ENCODE data around the gene VMAC. TPM values are rescaled to one million over a fixed set of nuclear protein-coding genes. Genes with fewer than 3 reads are reported as not detected.

VMAC gene
- total RNA-seq, 2 experiments from 2014 or later = 23.4 to 25.3 TPM

DNA sequence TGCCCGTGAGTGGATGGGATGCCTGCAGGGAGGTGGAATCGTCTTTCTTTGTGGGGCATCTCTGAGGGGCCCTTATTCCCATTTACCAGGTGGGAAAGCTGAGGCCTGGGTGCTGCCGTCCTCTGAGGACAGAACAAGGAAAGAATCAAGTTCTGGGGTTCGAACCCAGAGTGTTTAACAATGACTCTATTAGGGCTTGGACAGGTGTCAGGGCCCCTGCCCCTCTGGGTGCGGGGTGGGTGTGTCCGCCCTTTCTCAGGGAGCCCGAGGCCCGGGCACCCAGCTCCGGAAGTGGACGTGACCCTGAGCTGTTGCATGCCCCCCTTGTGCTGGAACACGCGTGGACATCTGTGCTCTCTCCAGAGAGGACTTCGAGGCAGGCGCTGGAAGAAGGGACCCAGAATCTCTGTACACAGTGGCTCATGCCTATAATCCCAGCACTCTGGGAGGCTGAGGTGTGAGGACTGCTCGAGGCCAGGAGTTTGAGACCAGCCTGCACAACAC, 11.8 kb upstream of the VMAC start:
- ATAC-seq (ENCODE audit: poor library complexity) (no peak), DNase-seq (peak in 1 of 14 experiments; percentile 12)
- no peak overlapping the region for H3K4me3 ChIP-seq (ENCODE audit: low read length)
- Mint-ChIP-seq H3K27me3 (peaks cover 12% of the 10 kb centered on the region), H3K4me1 (ENCODE audit: low read depth) (no peaks in the 10 kb centered on the region), H3K4me3 (no peak overlapping the region), H3K27ac (no peak overlapping the region), H3K9me3 (no peaks in the 10 kb centered on the region), H3K36me3 (ENCODE audit: low read depth) (peaks cover 14% of the 10 kb centered on the region)
- H3K27me3 ChIP-seq (ENCODE audit: control insufficient read depth in 1 of 2, insufficient read depth in 2 of 2, low read length in 2 of 2) = no peaks in the 10 kb centered on the region
- ChIA-PET POLR2A (interaction anchor here (1.0 to 2.1 kb wide), 3 partner anchors 11 to 88 kb away, joined by 3 to 10 read pairs (median 5); partner anchors contain the start of genes NDUFA11 and VMAC), CTCF (interaction anchor here (3.0 kb wide), 1 partner anchor 89 kb away, joined by 9 read pairs; no protein-coding TSS in a partner anchor)
- peaks cover 10% of the 10 kb centered on the region for H3K4me1 ChIP-seq (ENCODE audit: insufficient read depth, low read length)
- no peak overlapping the region for H3K27ac ChIP-seq (ENCODE audit: low read depth in 1 of 2, low read length in 2 of 2)
- H3K36me3 ChIP-seq (ENCODE audit: insufficient read depth, low read length) = peaks cover 28% of the 10 kb centered on the region
- intact Hi-C loops (cut with DNase I, micrococcal nuclease) = loop anchor here in 1 of 2 experiments (1.0 to 2.0 kb wide), 2 partner anchors 20 to 86 kb away; no protein-coding TSS in a partner anchor
- TF ChIP-seq, protein P1, sequence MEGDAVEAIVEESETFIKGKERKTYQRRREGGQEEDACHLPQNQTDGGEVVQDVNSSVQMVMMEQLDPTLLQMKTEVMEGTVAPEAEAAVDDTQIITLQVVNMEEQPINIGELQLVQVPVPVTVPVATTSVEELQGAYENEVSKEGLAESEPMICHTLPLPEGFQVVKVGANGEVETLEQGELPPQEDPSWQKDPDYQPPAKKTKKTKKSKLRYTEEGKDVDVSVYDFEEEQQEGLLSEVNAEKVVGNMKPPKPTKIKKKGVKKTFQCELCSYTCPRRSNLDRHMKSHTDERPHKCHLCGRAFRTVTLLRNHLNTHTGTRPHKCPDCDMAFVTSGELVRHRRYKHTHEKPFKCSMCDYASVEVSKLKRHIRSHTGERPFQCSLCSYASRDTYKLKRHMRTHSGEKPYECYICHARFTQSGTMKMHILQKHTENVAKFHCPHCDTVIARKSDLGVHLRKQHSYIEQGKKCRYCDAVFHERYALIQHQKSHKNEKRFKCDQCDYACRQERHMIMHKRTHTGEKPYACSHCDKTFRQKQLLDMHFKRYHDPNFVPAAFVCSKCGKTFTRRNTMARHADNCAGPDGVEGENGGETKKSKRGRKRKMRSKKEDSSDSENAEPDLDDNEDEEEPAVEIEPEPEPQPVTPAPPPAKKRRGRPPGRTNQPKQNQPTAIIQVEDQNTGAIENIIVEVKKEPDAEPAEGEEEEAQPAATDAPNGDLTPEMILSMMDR (IDR thresholded peaks at IDR 0.05) = no peak
- peaks cover 0 to 7% of the 10 kb centered on the region in 2 experiments for H3K9me3 ChIP-seq (ENCODE audit: control insufficient read depth in 1 of 2, insufficient read depth in 1 of 2, low read length in 2 of 2)

DNA sequence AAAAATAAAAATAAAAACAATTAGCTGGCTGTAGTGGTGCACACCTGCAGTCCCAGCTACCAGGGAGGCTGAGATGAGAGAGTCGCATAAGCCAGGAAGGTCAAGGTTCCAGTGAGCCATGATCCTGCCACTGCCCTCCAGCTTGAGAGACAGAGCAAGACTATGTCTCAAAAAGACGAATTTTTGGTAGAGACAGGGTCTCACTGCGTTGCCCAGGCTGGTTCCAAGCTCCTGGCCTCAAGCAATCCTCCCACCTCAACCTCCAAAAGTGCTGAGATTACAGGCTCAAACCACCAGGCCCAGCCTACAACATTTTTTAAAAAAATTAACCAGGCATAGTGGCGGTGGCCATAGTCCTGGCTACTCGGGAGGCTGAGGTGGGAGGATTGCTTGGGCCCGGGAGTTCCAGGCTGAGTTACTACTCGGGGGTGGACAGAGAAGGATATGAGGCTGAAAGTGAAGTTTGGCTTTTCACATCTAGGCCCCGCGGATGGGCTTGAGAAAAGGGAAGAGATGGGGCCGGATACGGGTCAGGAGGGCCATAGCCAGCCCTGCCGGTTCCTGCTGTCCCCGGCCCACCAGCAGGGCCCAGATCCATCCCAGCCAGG, 11.3 kb upstream of the VMAC start:
- CTCF ChIA-PET = interaction anchor here (3.0 kb wide), 1 partner anchor 89 kb away, joined by 9 read pairs; no protein-coding TSS in a partner anchor
- POLR2A ChIA-PET = interaction anchor here (1.0 to 2.1 kb wide), 2 partner anchors 11 to 65 kb away, joined by 3 to 10 read pairs; partner anchors contain the start of genes NDUFA11 and VMAC
- peaks cover 28% of the 10 kb centered on the region for H3K36me3 ChIP-seq (ENCODE audit: insufficient read depth, low read length)
- H3K36me3 Mint-ChIP-seq (ENCODE audit: low read depth) = peaks cover 17% of the 10 kb centered on the region
- TF ChIP-seq, protein P1 (IDR thresholded peaks at IDR 0.05) = no peak
- H3K27me3 ChIP-seq (ENCODE audit: control insufficient read depth in 1 of 2, insufficient read depth in 2 of 2, low read length in 2 of 2) = no peaks in the 10 kb centered on the region
- no peak overlapping the region for H3K4me3 ChIP-seq (ENCODE audit: low read length)
- H3K9me3 ChIP-seq (ENCODE audit: control insufficient read depth in 1 of 2, insufficient read depth in 1 of 2, low read length in 2 of 2) = peaks cover 0 to 7% of the 10 kb centered on the region in 2 experiments
- H3K9me3 Mint-ChIP-seq = no peaks in the 10 kb centered on the region
- peaks cover 10% of the 10 kb centered on the region for H3K4me1 ChIP-seq (ENCODE audit: insufficient read depth, low read length)
- ATAC-seq (ENCODE audit: poor library complexity) (no peak), DNase-seq (no peak)
- H3K27ac Mint-ChIP-seq = no peak overlapping the region
- H3K4me1 Mint-ChIP-seq (ENCODE audit: low read depth) = no peaks in the 10 kb centered on the region
- intact Hi-C loops (cut with DNase I, micrococcal nuclease) = loop anchor here in 1 of 2 experiments (1.0 to 2.0 kb wide), 2 partner anchors 20 to 87 kb away; no protein-coding TSS in a partner anchor
- H3K27me3 Mint-ChIP-seq = peaks cover 12% of the 10 kb centered on the region
- no peak overlapping the region for H3K27ac ChIP-seq (ENCODE audit: low read depth in 1 of 2, low read length in 2 of 2)
- no peak overlapping the region for H3K4me3 Mint-ChIP-seq

DNA sequence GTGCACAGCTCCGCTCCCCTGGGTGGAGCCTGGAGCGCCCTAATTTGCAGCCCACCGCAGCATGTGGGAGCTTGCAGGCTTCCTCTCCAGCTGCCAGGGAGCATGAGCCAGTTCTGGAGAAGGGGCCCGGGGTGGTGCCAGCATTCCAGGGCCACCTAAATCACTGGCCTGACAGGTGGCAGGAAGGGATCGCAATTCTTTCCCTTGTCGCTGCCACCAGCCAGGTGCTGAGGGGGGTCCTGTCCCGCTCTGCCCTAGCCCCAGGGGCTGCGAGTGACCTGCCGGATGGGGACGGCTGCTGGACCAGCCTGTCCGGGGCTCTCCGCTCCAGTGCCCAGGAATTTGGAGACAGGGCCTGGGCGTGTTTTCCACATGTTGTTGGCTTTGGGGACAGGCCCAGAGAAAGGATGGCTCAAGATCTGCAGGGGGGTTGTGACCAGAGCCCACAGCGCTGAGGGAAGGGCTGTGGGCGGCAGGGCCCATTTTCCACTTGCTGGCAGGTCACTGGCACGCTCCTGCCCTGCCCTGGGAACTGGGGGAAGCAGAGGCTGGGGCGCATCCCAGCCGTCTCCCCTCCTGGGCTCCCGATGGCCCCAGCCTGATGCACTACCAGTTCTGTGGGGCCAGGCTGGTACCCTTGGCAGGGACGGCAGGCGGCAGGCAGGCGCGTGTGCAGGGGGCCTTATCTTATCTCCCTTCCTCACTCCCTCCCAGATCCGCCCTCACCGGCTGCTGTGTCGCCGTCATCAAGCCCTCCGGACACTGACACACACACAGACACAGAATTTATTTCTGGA, 10.6 kb upstream of the VMAC start:
- Mint-ChIP-seq H3K4me1 (ENCODE audit: low read depth) (no peaks in the 10 kb centered on the region), H3K36me3 (ENCODE audit: low read depth) (peaks cover 17% of the 10 kb centered on the region), H3K27me3 (peaks cover 12% of the 10 kb centered on the region), H3K4me3 (no peak overlapping the region), H3K9me3 (no peaks in the 10 kb centered on the region), H3K27ac (no peak overlapping the region)
- intact Hi-C loops (cut with DNase I, micrococcal nuclease) = loop anchor here in 1 of 2 experiments (1.0 to 2.0 kb wide), 2 partner anchors 19 to 87 kb away; no protein-coding TSS in a partner anchor
- ChIA-PET POLR2A (no interaction called here), CTCF (no interaction called here)
- no peaks in the 10 kb centered on the region for H3K27me3 ChIP-seq (ENCODE audit: control insufficient read depth in 1 of 2, insufficient read depth in 2 of 2, low read length in 2 of 2)
- H3K4me3 ChIP-seq (ENCODE audit: low read length) = no peak overlapping the region
- peak in 1 of 14 experiments; percentile 16 for DNase-seq
- H3K36me3 ChIP-seq (ENCODE audit: insufficient read depth, low read length) = peaks cover 28% of the 10 kb centered on the region
- ATAC-seq (ENCODE audit: poor library complexity) = no peak
- TF ChIP-seq, protein P1 (IDR thresholded peaks at IDR 0.05) = no peak
- no peak overlapping the region for H3K27ac ChIP-seq (ENCODE audit: low read depth in 1 of 2, low read length in 2 of 2)
- H3K9me3 ChIP-seq (ENCODE audit: control insufficient read depth in 1 of 2, insufficient read depth in 1 of 2, low read length in 2 of 2) = peaks cover 0 to 7% of the 10 kb centered on the region in 2 experiments
- H3K4me1 ChIP-seq (ENCODE audit: insufficient read depth, low read length) = peaks cover 10% of the 10 kb centered on the region

Measured in CD4-positive, alpha-beta T cell (primary cell).